ENCODE results near the gene AFTPH.

The AFTPH gene

DNA sequence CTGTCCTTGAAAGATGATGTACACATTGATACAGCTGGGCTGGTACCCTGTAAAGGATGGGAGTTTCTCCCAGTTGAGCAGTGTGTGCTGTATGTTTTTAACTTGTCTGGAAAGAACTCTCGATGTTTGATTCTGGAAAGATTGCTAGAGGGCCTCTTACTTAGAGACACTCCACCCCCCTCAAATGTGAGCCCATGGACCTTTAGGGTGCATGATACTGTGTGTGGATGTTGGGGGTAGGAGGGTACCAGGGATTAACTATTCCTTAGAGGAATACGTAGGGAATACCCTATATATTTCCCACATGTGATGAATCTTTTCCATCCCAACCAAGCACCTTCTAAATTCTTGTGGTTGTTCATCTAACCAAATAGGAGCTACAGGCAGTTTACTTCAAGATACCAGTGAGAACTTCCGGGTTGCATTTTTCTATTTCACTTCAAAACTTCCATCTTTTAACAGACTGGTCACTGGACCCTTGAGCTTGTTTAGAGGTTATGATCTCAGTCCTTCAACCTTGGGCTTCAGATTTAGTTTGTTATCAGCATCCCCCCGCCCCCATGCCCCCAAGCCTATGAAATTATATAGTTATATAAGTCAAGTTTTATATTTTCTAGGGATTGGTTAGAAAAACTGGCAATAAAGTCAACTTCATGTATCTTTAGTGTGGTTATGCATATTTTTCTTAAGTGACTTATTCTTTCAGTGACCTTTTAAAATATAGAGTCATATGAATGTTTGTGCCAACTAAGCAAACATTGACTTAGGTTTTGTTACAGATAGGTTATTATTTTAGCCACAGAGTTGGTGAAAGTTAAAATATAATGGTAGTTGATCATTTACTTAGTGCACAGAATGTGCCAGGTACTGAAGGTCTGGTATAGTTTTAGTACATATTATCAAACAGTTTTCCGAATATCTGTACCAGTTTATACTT, 18.2 kb downstream of the AFTPH start:
- no peak for DNase-seq

DNA sequence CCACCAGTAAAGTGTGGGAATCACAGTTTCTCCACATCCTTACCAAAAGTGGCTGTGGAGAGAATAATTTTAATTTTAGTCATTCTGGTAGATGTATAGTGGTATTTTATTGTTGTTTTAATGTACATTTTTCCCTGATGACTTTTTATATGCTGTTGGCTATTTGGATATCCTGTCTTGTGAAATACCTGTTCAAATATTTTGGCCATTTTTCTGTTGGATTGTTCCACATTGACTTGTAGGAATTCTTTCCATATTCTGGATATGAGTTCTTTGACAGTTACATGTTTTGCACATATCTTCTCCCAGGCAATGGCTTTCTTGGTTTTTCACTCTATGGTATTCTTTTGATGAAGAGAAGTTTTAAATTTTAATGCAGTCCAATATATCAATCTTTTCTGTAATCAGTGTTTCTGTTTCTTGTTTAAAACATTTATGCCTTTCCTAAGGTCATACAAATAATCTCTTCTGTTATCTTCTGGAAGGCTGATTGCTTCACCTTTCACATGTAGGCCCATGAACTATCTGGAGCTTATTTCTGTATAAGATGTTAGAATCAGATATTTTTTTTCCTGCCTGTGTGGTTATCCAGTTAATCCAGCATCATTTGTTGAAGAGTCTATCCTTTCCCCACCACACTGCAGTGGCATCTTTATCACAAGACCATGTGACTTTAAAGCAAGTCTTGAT, 19.0 kb downstream of the AFTPH start:
- DNase-seq, result no peak

DNA sequence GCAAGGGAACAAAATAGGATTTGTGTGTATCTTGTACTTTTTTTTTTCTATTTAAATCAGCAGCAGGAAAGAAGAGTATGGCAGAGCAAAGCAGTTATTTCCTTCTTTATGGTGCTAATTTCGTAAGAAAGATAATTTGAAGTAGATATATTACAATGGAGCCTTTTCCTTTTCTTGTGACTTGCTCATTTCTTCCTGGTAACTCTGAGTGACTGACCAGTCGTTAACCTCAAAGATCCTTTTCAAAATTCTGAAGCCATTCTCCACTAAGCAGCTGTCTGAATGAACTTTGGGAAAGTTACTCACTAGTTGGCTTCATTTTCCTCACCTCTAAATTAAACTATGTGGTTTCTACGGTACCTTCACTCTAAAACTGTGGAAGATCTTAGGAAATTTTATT, 24.6 kb downstream of the AFTPH start:
- DNase-seq, result no peak

DNA sequence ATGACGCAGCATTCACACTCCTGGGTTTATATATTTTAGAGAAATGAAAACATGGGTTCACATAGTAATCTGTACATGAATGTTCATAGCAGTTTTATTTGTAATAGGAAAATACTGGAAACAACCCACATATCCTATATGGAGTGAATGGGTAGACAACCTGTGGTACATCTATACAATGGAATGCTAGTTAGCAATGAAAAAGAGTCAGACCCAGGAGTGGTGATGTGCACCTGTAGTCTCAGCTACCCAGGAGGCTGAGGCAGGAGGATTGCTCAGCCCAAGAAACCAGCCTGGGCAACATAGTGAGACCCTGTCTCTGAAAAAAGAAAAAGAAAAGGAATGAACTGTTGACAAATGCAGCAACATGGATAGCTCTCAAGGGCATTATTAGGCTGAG, 25.9 kb downstream of the AFTPH start:
- no peak for DNase-seq

DNA sequence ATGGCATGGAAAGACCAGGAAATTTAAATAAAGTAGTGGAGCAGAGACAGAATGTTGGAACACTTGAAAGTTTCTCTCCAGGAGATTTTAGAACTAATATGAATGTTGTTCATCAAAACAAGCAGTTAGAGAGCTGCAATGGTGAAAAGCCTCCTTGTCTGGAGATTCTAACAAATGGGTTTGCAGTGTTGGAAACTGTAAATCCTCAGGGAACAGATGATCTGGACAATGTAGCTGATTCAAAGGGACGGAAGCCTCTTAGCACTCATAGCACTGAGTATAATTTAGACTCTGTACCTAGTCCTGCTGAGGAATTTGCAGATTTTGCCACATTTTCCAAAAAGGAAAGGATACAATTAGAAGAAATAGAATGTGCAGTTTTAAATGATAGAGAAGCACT, 27.7 kb downstream of the AFTPH start:
- no peak for DNase-seq

DNA sequence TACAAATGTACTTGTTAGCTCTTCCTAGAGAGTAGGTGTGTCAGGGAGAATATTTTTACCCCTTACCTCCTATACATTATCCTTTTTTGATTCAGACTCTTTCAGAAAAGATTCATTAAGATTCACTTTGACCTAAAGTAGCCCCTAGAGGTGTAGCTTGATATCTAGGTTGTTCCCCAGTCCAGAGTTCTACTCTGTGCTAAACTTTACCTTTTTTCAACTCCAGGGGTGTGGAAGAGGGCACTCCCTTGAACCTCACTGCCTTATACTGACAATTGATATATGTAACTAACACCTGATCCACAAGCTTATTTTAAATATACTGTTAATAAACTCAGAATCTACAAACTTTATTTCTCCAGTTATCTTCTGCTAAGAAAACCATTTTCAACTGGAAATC, 30.0 kb downstream of the AFTPH start:
- DNase-seq, result no peak

DNA sequence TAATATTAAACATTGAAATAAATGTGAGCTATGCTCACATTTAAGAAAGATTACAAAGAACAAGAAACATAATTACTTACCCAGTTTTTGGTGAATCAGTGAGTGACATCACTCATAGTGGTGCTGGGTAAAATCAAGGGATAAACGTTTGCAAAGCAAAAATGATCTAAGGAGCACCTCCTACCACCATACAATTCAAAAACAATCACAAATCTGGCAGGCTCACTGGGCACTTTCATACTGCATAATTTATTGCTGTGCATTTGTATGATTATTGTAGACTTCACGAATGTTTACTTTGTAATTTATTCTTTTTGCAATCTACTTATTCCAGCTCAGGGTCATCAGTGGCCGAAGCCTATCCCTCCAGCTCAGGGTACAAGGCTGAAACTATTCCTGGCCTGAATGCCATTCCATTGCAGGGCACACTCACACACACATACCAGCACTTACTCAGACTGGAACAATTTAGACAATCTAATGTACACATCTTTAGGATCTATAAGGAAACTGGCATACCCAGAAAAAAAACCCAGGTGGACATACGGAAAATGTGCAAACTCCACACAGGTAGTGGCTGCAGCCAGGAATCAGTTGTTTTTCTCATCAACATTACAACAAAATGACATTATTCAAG, 34.4 kb downstream of the AFTPH start:
- no peak for DNase-seq

DNA sequence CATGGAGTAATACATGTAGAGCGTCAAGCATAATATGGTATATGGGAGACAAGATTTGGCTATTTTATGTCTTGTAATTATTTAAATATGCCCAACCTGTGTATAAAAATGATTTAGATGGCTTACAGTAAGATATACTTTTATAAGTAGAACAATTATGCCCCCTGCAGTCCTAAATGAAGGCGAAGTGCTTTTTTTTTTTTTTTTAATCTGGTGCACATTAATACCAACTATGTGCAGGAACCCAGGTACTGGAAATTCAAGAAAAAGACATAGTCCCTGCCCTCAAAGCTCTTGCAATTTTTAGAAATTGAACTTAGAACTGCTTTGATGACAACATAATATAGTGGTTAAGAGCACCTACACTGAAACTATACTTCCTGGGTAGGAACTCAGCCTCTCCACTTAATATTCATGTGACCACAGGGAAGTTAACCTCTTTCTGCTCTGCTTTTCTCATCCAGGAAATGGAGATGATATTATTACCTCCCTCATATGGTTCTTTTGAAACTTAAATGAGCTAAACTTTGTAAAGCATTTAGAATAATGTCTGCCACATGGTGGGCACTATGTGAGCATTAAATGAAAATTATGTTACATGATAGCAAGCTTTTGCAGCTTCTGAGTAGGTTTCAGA, 38.1 kb downstream of the AFTPH start:
- no peak for DNase-seq

DNA sequence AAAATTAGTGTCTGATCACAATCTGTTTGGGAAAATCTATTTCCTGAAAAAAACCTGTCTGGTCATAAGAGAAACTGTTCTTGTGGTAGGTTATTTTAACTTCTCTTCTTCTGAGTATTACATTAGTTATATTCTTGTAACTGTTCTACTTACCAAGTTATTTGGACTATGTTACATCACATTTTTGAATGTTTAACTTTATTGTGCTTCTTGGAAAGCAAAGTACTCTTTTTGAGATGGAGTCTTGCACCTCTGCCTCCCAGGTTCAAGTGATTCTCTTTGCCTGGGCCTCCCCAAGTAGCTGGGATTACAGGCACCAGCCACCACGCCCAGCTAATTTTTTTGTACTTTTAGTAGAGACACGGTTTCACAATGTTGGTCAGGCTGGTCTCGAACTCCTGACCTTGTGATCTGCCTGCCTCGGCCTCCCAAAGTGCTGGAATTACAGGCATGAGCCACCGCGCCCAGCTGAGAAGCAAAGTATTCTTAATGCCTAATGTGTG, 39.4 kb downstream of the AFTPH start:
- no peak for DNase-seq

DNA sequence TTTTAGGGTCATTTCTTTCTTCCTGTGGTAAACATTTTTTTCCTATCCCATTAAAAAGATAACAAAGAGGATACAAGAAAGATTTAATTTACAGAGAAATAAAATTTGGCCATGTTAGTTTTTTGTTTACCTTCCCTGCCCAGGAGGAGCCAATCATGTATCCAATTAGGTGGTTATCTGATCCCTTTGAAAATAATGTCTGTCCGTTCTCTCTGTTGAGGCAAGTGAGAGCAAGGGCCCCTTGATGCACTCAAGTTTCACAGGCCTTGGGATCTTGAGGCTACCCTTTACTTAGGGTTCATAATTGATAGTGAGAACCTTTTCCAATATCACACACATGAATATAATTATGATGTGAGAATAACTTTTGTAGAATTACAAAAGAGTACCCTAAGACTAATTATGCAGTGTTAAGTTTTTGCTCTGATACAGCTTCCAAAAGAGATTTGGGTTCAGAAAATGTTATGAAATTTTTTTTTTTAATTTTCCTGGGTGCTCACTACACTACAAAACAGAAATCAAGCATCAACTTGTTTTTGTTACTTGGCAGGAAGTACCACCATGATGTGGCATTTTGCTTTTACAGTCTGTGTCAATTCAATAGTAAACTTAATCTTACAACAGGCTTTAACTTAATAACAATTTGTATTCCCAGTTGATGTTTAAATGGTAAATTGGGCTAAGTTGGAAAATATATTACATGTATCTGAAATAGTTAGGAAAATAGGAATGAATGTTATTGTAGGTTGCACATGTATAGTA, 42.0 kb downstream of the AFTPH start:
- no peak for DNase-seq

DNA sequence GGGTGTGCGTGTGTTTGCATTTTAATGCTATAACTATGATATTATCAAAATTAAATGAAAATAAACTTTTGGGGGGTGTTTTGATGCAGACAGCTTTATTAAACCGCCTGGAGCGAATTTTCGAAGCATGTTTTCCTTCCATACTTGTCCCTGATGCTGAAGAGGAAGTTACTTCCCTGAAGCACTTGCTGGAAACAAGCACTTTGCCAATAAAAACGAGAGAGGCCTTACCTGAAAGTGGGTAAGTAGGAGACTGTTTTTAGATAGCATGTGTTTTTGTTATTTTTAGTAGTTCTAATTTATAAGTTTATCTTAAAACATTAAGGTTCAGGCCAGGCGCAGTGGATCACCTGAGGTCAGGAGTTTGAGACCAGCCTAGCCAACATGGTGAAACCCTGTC, 43.3 kb downstream of the AFTPH start:
- DNase-seq, result no peak

DNA sequence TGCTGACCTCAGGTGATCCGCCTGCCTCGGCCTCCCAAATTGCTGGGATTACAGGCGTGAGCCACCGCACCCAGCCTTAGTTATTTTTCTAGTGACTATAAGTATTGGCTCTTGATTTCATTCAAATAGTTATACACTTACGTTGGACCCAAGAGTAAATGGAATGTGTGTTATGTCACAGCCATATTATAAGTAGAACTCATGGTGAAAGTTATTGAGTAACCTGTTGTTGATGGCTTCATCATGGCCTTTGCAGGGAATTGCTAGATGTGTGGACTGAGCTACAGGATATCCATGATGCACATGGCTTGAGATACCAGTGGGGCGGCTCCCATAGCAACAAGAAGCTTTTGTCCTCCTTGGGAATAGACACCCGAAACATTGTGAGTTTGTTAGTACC, 44.7 kb downstream of the AFTPH start:
- DNase-seq, result no peak

DNA sequence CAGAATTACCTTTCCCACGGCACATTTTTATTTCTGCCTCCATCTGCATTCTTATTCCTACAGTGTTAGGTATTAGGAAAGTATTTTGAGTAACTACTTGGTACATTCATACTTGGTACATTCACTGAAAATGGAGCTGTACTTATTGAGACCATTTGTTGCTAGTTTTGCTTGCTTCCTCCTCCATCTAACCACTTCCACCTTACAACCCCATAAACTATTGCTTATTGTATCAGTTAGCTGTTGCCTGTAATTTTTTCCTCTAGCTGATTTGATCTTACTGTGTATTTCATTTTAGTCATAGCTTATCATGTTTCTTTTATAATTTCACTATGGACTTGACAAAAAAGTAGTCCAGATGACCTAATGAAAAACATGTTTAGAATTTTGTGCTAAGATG, 50.7 kb downstream of the AFTPH start:
- no peak for DNase-seq

DNA sequence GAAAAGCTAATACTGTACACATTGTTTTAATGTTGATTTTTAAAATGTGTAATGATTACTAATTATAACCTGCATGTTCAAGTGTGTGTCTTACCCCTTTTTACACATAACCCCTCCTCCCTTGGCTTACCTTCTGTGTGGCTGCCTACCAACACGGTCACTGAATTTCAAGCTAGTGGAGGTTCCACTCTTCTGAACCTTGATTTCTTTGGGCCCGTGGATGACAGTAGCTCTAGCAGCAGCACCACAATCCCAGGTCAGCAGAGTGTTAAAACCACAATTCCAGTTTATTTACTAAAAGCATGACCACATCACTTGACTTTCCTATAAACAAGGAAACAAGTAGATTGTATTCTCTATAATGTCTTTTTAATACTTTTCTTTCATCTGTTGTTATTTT, 56.9 kb downstream of the AFTPH start:
- no peak for DNase-seq

DNA sequence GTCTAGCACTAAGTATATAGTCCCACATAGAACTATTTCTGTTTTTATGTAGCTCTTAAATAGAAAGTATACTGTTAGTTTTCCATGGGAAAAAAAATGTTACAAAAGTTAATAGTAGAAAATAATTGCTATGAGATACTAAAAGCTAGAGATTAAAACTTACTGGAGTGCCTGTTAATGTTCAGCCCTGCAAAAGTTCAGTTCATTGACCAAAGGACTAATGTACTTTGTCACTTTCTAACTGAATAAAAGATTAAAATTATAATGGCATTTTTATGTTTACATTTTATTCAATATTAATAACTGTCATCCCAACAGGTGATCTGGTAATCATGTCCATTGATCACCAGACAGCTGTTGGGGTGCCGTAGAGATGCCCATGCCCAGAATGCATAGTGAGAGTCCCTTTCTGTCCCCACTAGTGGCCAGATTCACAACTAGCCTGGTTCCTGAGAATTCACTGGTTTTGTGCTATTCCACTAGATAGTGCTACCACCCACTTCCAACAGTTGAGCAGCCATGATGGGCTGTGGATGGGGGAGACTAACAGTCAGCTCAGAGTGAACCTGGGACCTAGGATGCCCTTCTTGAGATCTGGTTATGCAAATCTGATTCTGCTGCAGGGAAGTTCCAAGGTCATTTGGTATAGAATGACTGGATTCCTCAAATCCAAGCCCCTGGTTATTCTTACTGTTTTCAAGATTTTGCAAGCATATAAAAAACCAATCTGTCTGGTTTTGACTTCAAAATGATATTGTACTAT, 57.8 kb downstream of the AFTPH start:
- DNase-seq, result no peak

DNA sequence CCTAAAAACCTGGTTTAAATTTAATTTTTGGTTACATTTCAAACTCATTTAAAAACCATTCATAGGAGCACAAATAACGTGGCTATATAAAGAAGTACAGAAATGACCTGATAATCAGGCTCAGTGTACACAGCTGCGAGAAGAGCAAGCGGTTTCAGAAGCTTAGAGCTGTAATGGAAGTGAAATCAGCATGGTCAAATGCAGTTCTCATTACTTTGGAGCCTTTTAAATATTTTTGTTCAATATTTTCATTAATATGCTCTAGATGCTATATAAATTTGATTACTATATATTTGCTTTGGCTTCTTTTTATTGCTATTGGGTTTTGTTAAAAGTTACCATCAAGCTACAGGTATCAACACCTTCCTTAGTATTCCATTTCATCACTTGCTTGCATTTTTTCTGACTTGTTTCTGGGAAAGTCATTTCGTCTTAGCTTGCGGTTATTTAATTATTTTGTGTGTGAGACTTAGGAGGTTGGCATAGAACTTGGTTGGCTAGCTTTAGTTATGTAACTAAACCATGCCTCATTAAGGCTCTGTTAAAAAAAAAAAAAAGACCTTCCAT, 58.7 kb downstream of the AFTPH start:
- DNase-seq, result no peak

DNA sequence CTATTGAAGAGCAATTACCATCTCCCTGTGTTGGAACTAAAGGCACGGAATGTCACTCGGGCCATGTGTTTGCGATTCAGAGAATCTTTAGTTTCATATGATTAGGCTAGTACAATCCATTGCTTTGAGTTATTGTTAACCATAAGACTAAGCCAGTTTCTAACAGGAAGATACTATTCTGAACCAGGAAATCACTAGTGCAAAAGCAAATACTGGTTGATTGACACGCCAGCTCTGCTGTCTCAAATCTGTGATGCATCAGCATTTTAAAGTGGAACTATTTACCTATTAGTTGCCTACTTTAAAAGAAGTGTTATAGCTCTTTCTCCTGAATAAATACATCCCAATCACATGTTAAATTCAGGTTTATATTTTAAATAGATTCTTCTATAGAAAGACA, 61.9 kb downstream of the AFTPH start:
- DNase-seq, result no peak

DNA sequence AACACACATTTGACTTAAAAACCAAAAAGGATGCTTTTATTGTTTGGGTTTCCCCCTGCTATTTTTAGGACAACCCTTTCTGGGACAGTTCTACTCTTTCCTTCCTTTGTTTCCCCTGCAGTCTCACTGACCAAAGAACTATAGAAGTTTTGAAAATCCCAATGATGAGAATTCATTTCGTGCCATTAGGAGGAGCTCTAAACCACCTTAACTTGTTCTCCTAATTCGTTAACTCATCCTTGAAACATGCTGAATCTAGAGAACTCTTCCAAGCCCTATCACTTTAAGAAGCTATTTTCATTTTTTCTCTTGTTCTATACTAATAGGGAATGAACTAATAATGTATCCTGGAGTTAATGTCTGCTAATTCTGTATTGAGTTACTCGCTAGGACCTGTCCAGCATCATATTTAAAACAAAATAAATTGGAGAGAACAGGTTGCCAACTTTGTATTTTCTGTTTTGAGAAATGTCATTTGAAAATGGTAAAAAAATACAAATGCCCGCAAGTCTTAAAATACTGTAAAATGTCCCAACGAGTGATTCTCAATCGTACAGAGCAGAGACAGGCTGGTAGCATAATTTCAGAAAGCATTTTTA, 62.9 kb downstream of the AFTPH start:
- no peak for DNase-seq

DNA sequence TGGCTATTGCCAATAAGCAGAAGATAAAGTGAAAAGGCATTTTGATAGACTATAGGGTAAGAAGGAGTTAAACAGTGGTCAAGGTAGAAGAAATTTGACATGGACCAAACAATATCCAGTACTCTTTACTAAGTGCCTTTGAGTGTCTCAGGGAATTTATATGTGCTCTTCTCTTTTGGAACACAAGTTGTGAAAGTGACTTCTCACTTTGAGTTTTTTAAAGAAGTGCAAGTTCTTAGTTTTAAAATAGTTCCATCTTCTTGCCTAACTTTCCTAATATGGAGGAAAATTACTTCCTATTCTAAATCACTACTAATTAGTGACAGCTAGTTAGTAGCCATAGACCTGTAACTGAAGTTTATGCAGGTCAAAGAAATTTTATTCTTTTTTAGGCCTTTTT, 63.4 kb downstream of the AFTPH start:
- no peak for DNase-seq

DNA sequence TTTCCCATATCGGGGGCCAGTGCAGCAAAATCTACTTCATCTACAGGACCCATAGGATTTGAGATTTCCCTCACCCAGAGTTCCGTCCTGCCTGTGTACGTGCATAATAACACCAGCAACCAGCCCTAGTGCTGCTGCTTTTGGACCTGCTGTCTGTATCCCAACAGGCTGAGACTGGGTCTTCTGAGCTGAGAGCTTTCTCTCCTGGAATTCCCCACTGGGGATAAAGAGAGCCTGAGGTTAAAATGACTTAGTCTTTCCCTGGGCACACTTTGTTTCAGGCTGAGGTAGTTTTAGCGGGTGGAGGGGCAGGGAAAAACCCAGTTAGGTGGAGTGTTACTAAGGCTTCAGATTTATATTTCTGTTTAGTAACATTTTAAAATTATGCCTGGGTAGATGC, 67.1 kb downstream of the AFTPH start:
- no peak for DNase-seq

All from activated CD8-positive, alpha-beta memory T cell treated with anti-CD3 and anti-CD28 coated beads, Interleukin-2, amount 50 U/mL, for 4 hours (primary cell).